Measurements from ENCODE around the gene MIGA2.

DNA sequence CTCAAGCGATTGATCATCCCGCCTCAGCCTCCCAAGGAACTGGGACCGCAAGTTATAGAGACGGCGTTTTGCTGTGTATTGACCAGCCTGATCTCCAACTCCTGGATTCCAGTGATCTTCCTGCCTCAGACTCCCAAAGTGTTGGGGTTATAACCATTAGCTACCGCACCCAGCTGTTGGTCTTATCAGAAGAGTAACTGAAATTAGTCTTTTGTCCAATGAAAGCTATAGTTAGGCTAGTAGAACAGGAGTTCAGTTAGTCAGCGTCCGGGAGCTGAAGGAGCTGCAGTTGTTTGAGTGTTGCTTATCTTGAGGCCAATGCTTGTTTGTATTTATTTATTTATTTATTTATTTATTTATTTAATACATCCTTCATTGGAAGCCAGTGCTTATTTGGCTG, 3.2 kb upstream of the MIGA2 start:
- TF ChIP-seq POLR2A (IDR thresholded peaks at IDR 0.05; ENCODE audit: low read length) (peak; percentile 35), GATA1 (IDR thresholded peaks at IDR 0.05; ENCODE audit: low read depth, low read length) (no peak)
